SU-DHL-6 (cell line): ENCODE results near the gene ARL8A.

Experiments used
- H2AFZ ChIP-seq: fragments of 200-600 bp; sonication (generic); 2 replicates; pipeline ENCODE4 v1.6.1; 2014; ENCODE audit warnings: low read depth, mild to moderate bottlenecking, moderate library complexity, mixed read lengths, antibody characterized with exemption, low read length; ENCODE audit not compliant: severe bottlenecking
- H3F3A ChIP-seq: fragments of 200-600 bp; shearing (Covaris generic); 2 replicates; pipeline ENCODE4 v1.6.0; 2016; ENCODE audit warnings: antibody characterized with exemption, mild to moderate bottlenecking; ENCODE audit not compliant: insufficient read depth
- H3K27ac ChIP-seq: fragments of 200-600 bp; sonication (generic); 2 replicates; pipeline ENCODE4 v1.5.1; 2016; ENCODE audit warnings: low read depth, mild to moderate bottlenecking, low read length, moderate library complexity, mixed read lengths
- H3K27me3 ChIP-seq: fragments of 200-600 bp; sonication (generic), shearing (Covaris generic); 2 replicates; pipeline ENCODE4 v1.6.0; 2014; ENCODE audit warnings: mild to moderate bottlenecking, low read length
- H3K36me3 ChIP-seq: fragments of 200-600 bp; sonication (generic); 2 replicates; pipeline ENCODE4 v1.6.1; 2014; ENCODE audit warnings: mild to moderate bottlenecking, low read length, mixed read lengths
- H3K4me2 ChIP-seq: fragments of 300-600, 200-600 bp; shearing (Covaris generic), sonication (generic); 2 replicates; pipeline ENCODE4 v1.6.0; 2014; ENCODE audit warnings: low read length, low read depth, mild to moderate bottlenecking; ENCODE audit not compliant: poor library complexity, severe bottlenecking
- H3K4me3 ChIP-seq: fragments of 200-600 bp; sonication (generic); 2 replicates; pipeline ENCODE4 v1.5.1; 2014; ENCODE audit warnings: antibody characterized with exemption, low read length, mild to moderate bottlenecking, mixed read lengths; ENCODE audit not compliant: insufficient read depth, poor library complexity, severe bottlenecking
- H3K79me2 ChIP-seq: fragments of 200-600 bp; sonication (generic); 2 replicates; pipeline ENCODE4 v1.6.1; 2014; ENCODE audit warnings: mild to moderate bottlenecking, low read length, moderate library complexity; ENCODE audit not compliant: insufficient read depth
- H3K9ac ChIP-seq: fragments of 200-600 bp; sonication (generic); 2 replicates; pipeline ENCODE4 v1.7.0; 2014; ENCODE audit warnings: mild to moderate bottlenecking, low read length
- H3K9me2 ChIP-seq: fragments of 200-600 bp; sonication (generic); replicated peaks from 2 replicates; pipeline ENCODE4 v1.6.1; 2014; ENCODE audit warnings: low read length; ENCODE audit not compliant: insufficient read depth
- H3K9me3 ChIP-seq: fragments of 200-600 bp; sonication (generic); 2 replicates; pipeline ENCODE4 v1.6.1; 2014; ENCODE audit warnings: low read length, mixed read lengths; ENCODE audit not compliant: insufficient read depth
- H4K20me1 ChIP-seq: fragments of 200-600 bp; sonication (generic); 2 replicates; pipeline ENCODE4 v1.6.1; 2014; ENCODE audit warnings: low read depth, mild to moderate bottlenecking, antibody characterized with exemption, low read length, moderate library complexity, mixed read lengths
- CTCF ChIP-seq: fragments of 200-600 bp; sonication (generic); IDR thresholded peaks from one replicate; pipeline ENCODE4 v1.5.1; 2017; ENCODE audit warnings: antibody characterized with exemption, mild to moderate bottlenecking, low read length, moderate library complexity; ENCODE audit not compliant: insufficient read depth, poor library complexity, severe bottlenecking
- EZH2phosphoT487 ChIP-seq: fragments of 200-600 bp; sonication (generic), shearing (Covaris generic); conservative IDR thresholded peaks from 2 replicates; pipeline ENCODE4 v1.6.1; 2018; ENCODE audit warnings: mild to moderate bottlenecking, antibody characterized with exemption, low read length, moderate library complexity, mixed read lengths

The ARL8A gene

DNA sequence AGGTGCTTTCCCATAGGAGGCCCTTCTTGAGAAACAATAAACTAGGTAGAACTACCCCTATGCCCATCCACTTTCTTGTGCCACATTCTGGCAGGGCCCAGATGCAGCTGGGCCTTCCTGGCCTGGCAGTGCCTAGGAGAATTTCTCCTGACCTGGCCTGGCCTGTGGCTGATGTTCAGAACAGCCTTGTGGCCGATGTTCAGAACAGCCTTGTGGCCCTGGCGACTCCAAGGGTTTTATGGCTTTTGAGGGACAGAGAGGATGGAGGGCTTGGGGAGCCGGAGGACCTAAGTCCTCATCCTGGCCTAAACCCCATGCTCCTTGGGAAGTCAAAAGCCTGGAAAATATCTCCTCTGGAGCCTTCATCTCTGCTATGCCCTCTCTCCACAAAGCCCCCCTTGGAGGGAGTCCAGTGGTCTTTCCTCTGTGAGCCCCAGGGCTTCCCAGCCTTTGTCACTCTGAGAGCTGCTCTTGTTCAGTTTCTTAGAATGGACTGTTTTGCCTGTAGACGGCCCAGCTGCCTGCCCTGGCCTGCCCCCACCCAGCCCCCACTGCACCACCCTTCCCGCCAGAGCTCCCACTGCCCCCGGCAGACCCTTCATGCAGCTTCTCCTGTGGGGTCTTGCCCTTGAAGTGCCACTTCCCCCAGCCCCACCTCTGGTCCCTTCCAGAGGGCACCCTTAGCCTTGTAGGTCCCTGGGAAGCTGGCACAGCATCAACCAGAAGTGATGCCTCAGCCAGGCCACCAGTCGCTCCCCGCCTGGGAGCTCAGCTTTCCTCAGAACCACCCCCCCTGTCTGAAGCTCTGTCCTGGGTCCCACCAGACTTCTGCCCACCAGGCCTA lies 14.9 kb downstream of the ARL8A start:
- Histone ChIP-seq H3K4me2 (no peak overlapping the region), H2AFZ (no peak overlapping the region), H3K9me2 (no peaks in the 10 kb centered on the region), H3K36me3 (no peaks in the 10 kb centered on the region), H3K79me2 (no peaks in the 10 kb centered on the region), H3K4me3 (no peak overlapping the region), H3K27ac (no peak overlapping the region), H3K27me3 (no peaks in the 10 kb centered on the region), H3K9me3 (no peaks in the 10 kb centered on the region), H4K20me1 (no peaks in the 10 kb centered on the region), H3K9ac (no peak overlapping the region), H3F3A (no peaks in the 10 kb centered on the region)
- no peak for TF ChIP-seq EZH2phosphoT487
- TF ChIP-seq CTCF: no peak

DNA sequence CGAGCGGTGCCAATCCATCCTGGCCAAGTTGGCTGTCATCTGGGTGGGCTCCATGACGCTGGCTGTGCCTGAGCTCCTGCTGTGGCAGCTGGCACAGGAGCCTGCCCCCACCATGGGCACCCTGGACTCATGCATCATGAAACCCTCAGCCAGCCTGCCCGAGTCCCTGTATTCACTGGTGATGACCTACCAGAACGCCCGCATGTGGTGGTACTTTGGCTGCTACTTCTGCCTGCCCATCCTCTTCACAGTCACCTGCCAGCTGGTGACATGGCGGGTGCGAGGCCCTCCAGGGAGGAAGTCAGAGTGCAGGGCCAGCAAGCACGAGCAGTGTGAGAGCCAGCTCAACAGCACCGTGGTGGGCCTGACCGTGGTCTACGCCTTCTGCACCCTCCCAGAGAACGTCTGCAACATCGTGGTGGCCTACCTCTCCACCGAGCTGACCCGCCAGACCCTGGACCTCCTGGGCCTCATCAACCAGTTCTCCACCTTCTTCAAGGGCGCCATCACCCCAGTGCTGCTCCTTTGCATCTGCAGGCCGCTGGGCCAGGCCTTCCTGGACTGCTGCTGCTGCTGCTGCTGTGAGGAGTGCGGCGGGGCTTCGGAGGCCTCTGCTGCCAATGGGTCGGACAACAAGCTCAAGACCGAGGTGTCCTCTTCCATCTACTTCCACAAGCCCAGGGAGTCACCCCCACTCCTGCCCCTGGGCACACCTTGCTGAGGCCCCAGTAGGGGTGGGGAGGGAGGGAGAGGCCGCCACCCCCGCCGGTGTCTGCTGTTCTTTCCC lies 16.5 kb downstream of the ARL8A start:
- Histone ChIP-seq H3K4me3 (no peak overlapping the region), H2AFZ (no peak overlapping the region), H3K9me2 (no peaks in the 10 kb centered on the region), H3K79me2 (no peaks in the 10 kb centered on the region), H3F3A (no peaks in the 10 kb centered on the region), H3K27ac (no peak overlapping the region), H3K9me3 (no peaks in the 10 kb centered on the region), H3K9ac (no peak overlapping the region), H3K4me2 (no peak overlapping the region), H3K27me3 (no peaks in the 10 kb centered on the region), H3K36me3 (no peaks in the 10 kb centered on the region), H4K20me1 (no peaks in the 10 kb centered on the region)
- TF ChIP-seq CTCF (no peak), EZH2phosphoT487 (no peak)

DNA sequence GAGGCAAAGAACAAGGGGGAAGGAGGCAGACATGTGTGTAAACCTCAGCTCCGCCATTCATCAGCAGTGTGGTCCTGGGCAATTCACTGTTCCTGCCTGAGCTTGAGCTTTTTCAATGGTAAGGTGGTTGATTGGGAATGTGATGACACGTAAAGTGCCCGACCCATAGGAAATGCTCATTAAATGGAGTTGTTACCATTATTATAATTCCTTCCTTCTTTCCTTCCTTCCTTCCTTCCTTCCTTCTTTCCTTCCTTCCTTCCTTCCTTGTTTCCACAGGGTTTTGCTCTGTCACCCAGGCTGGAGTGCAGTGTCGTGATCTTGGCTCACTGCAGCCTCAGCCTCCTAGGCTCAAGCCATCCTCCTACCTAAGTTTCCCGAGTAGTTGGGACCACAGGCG lies 17.5 kb downstream of the ARL8A start:
- no peak overlapping the region for H3K9ac ChIP-seq
- H3F3A ChIP-seq: no peaks in the 10 kb centered on the region
- H3K79me2 ChIP-seq: no peaks in the 10 kb centered on the region
- TF ChIP-seq EZH2phosphoT487 (no peak), CTCF (no peak)
- H3K4me2 ChIP-seq: no peak overlapping the region
- H3K9me3 ChIP-seq: no peaks in the 10 kb centered on the region
- H3K4me3 ChIP-seq: no peak overlapping the region
- H3K9me2 ChIP-seq: no peaks in the 10 kb centered on the region
- H4K20me1 ChIP-seq: no peaks in the 10 kb centered on the region
- H3K27ac ChIP-seq: no peak overlapping the region
- H3K27me3 ChIP-seq: no peaks in the 10 kb centered on the region
- no peak overlapping the region for H2AFZ ChIP-seq
- H3K36me3 ChIP-seq: no peaks in the 10 kb centered on the region
